Ascending aorta (tissue), 2 donors: ENCODE results near the gene PFKP. TPM values are rescaled to one million over a fixed set of nuclear protein-coding genes. Genes with fewer than 3 reads are reported as not detected.
A peak's percentile ranks its signal among the peaks of the same experiment; 100 is the strongest.

Source experiments
- DNase-seq, 2 donors: peaks; one replicate each; pipeline ENCODE4 v3.0.0-alpha.2; 2019; ENCODE audit warnings: low spot score in 2 of 2
- H3K27ac ChIP-seq, 2 donors: fragments of 200-600 bp; sonication (generic); one replicate each; pipeline ENCODE4 v1.5.1; 2016 to 2017; ENCODE audit warnings: mild to moderate bottlenecking in 1 of 2
- H3K27me3 ChIP-seq: fragments of 200-600 bp; sonication (generic); one replicate; pipeline ENCODE4 v1.5.1; 2017
- H3K36me3 ChIP-seq, 2 donors: fragments of 200-600 bp; sonication (generic); one replicate each; pipeline ENCODE4 v1.5.1; 2016
- H3K4me1 ChIP-seq, 2 donors: fragments of 200-600 bp; sonication (generic); one replicate each; pipeline ENCODE4 v1.5.1; 2016 to 2017; ENCODE audit warnings: mild to moderate bottlenecking in 1 of 2
- H3K4me3 ChIP-seq, 2 donors: fragments of 200-600 bp; sonication (generic); one replicate each; pipeline ENCODE4 v1.5.1; 2016 to 2017; ENCODE audit warnings: mild to moderate bottlenecking in 1 of 2
- H3K9me3 ChIP-seq, 2 donors: fragments of 200-600 bp; sonication (generic); one replicate each; pipeline ENCODE4 v1.5.1; 2016
- CTCF ChIP-seq, 3 experiments: fragments of 200-600 bp in 2 of 3; fragments of 450-650 bp in 1 of 3; sonication (generic) in 2 of 3; IDR thresholded peaks; one replicate each; pipeline ENCODE4 v1.5.1; 2016 to 2019; ENCODE audit warnings: antibody characterized with exemption in 3 of 3, mild to moderate bottlenecking in 1 of 3, moderate library complexity in 1 of 3
- intact Hi-C: fragments of 100-400 bp; cut with DNase I; formaldehyde crosslinking; loops from one replicate; pipeline ENCODE4 v1.15.1; 2023
- total RNA-seq: library from RNA; depleted of rRNA; stranded (reverse); fragments of >200 nt; gene quantifications from one replicate; pipeline ENCODE4 v1.1.0, GENCODE V29; 2016

PFKP gene
- total RNA-seq, 1 donor from 2014 or later = 197 TPM

GRCh38 chr10:3062502-3063186 lies 4.7 kb upstream of the PFKP start:
- TF ChIP-seq CTCF (IDR thresholded peaks at IDR 0.05) = no peak
- Histone ChIP-seq H3K4me1 (peaks cover 0 to 7% of the 10 kb centered on the region in 2 donors), H3K9me3 (no peaks in the 10 kb centered on the region), H3K36me3 (no peaks in the 10 kb centered on the region), H3K27me3 (no peaks in the 10 kb centered on the region), H3K27ac (no peak overlapping the region), H3K4me3 (no peak overlapping the region)
- DNase-seq = no peak
- intact Hi-C loops = no loop called here

GRCh38 chr10:3064423-3064822 lies 2.9 kb upstream of the PFKP start:
- intact Hi-C loops = no loop called here
- no peak for DNase-seq
- H3K36me3 ChIP-seq = no peaks in the 10 kb centered on the region
- no peaks in the 10 kb centered on the region for H3K27me3 ChIP-seq
- TF ChIP-seq CTCF (IDR thresholded peaks at IDR 0.05) = no peak
- H3K9me3 ChIP-seq = no peaks in the 10 kb centered on the region
- H3K4me1 ChIP-seq = peaks cover 0 to 11% of the 10 kb centered on the region in 2 donors
- H3K27ac ChIP-seq = no peak overlapping the region
- no peak overlapping the region for H3K4me3 ChIP-seq

GRCh38 chr10:3065622-3066021 lies 1.7 kb upstream of the PFKP start:
- Histone ChIP-seq H3K36me3 (no peaks in the 10 kb centered on the region), H3K4me1 (peaks cover 0 to 12% of the 10 kb centered on the region in 2 donors), H3K27me3 (no peaks in the 10 kb centered on the region), H3K9me3 (no peaks in the 10 kb centered on the region), H3K27ac (no peak overlapping the region), H3K4me3 (no peak overlapping the region)
- no peak for DNase-seq
- intact Hi-C loops = loop anchor here (2.0 to 5.0 kb wide), 2 partner anchors 21 to 57 kb away; no protein-coding TSS in a partner anchor
- no peak for TF ChIP-seq CTCF (IDR thresholded peaks at IDR 0.05)

- Histone ChIP-seq H3K27me3 (no peaks in the 10 kb centered on the region), H3K27ac (peak overlapping the region; percentile 41 to 72), H3K4me1 (peaks cover 0 to 14% of the 10 kb centered on the region in 2 donors), H3K36me3 (no peaks in the 10 kb centered on the region), H3K4me3 (peak overlapping the region; percentile 87), H3K9me3 (no peaks in the 10 kb centered on the region)
- TF ChIP-seq CTCF (IDR thresholded peaks at IDR 0.05) = peak in 1 of 3 experiments; percentile 47
- intact Hi-C loops = loop anchor here (2.0 to 5.0 kb wide), 2 partner anchors 22 to 56 kb away; no protein-coding TSS in a partner anchor
- DNase-seq = peak in 1 of 2 donors; percentile 70
These were observed 831 bp upstream of the PFKP start for GRCh38 chr10:3066317-3067117.

- no peaks in the 10 kb centered on the region for H3K9me3 ChIP-seq
- no peaks in the 10 kb centered on the region for H3K27me3 ChIP-seq
- peak overlapping the region; percentile 87 for H3K4me3 ChIP-seq
- intact Hi-C loops = loop anchor here (1.0 to 5.0 kb wide), 4 partner anchors 23 to 54 kb away; no protein-coding TSS in a partner anchor
- peak overlapping the region; percentile 72 to 78 for H3K27ac ChIP-seq
- peaks cover 0 to 14% of the 10 kb centered on the region in 2 donors for H3K4me1 ChIP-seq
- TF ChIP-seq CTCF (IDR thresholded peaks at IDR 0.05) = no peak
- DNase-seq = no peak
- no peaks in the 10 kb centered on the region for H3K36me3 ChIP-seq
These were observed 471 bp downstream of the PFKP start for GRCh38 chr10:3067859-3068179.
